Measurements from ENCODE around the gene ABCF1.
"Not testable (repeated sequence)": the region's sequence is repeated elsewhere in the genome, so short reads cannot be mapped to it uniquely, and the experiment has no call there.

ABCF1 gene

DNA sequence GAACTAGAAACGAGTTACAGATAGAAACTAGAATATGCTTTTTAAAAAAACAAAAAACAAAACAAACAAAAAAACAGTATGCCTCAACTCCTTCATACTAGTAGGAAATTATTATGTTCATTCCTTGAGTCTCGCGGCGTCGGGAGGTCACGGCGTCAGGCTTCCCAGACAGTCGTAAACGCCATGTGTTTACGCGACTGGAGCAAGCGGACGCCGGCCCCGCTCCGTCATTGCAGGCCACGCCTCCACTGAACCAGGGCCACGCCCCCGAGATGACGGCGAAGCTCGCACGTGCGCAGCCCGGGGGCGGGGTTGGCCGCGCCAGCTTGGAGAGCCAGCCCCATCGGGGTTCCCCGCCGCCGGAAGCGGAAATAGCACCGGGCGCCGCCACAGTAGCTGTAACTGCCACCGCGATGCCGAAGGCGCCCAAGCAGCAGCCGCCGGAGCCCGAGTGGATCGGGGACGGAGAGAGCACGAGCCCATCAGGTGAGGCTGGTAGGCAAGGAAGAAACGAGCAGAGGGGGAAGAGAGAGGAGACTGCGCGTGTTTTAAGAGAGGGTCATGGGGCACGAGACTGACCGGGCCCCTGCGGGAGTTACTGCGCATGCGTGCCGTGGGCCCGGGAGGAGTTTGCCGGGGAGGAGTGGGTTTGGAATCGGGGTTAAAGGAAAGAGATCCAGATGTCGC lies at the start of gene ABCF1:
TSS of gene ABCF1 (plus strand) at position 368 of the 687 bp plus-strand sequence. CDS start at position 414, 46 bp downstream.
- DNase-seq: peak; percentile 100

DNA sequence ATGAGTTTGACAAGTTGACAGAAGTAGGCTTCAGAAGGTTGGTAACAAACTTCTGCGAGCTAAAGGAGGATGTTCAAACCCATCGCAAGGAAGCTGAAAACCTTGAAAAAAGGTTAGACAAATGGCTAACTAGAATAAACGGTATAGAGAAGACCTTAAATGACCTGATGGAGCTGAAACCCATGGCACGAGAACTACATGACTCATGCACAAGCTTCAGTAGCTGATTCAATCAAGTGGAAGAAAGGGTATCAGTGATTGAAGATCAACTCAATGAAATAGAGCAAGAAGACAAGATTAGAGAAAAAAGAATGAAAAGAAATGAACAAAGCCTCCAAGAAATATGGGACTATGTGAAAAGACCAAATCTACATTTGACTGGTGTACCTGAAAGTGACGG lies 49.3 kb upstream of the ABCF1 start:
- not testable (repeated sequence) for DNase-seq

DNA sequence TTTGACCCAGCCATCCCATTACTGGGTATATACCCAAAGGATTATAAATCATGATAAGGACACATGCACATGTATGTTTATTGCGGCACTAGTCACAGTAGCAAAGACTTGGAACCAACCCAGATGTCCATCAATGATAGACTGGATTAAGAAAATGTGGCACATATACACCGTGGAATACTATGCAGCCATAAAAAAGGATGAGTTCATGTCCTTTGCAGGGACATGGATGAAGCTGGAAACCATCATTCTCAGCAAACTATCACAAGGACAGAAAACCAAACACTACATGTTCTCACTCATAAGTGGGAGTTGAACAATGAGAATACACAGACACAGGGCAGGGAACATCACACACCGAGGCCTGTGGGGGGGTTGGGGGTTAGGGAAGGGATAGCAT lies 44.8 kb upstream of the ABCF1 start:
- not testable (repeated sequence) for DNase-seq

DNA sequence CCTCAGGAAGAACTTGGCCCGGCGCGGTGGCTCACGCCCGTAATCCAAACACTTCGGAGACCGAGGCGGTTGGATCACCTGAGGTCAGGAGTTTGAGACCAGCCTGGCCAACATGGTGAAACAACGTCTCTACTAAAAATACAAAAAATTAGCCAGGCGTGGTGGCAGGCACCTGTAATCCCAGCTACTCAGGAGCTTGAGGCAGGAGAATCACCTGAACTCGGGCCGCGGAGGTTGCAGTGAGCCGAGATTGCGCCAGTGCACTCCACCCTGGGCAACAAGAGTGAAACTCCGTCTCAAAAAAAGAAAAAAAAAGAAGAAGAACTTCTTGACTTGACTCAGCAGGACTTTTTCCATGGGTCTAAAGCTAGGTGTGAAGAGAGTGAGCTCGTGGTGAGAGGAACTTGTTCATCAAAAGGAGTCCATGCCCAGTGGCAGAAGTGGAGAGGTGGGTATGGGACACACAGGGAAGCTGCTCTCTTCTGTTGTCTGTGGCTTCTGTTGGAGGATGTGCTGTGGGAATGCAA lies 41.8 kb upstream of the ABCF1 start:
- DNase-seq: peak; percentile 72

DNA sequence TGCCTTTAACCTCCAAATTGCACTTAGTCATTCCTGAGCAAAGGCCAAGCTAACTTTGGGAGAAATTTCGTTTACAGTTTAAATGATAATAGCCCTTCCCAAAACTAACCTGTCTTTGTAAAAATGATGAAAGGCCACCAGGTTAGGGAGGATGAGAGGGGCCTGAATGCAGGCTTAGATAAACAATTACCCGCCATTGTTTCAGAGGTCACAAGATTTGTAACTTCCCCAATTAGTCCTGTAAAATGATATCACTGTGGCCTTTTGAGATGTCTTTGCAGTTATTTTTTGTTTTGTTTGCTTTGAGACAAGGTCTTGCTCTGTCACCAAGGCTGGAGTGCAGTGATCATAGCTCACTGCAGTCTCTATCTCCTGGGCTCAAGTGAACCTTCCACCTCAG lies 41.2 kb upstream of the ABCF1 start:
- no peak for DNase-seq

DNA sequence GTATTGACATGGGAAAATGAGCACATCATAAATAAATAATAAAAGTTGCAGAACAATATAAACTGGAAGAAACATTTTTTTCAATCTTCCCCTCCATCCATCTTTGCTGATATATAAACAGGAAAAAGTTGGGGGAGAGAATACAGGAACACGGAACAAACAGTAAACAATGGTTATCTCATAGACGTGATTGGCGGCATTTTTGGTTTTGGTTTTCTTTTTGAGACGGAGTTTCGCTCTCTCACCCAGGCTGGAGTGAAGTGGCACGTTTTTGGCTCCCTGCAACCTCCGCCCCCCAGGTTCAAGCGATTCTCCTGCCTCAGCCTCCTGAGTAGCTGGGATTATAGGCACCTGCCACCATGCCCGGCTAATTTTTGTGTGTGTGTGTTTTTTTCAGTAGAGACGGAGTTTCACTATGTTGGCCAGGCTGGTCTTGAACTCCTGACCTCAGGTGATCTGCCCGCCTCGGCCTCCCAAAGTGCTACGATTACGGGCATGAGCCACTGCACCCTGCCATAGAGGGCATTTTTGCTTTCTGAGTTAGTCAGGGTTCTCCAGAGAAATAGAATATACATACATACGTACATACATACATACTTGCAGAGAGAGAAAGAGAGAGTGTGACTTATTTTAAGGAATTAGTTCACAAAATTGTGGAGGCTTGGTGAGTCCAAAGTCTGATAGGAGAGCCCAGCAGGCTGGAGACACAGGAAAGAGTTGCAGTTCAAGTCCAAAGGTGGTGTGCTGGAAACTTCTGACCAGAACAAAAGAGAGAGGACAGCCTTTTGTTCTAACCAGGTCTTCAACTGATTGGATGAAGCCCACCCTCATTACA lies 37.6 kb upstream of the ABCF1 start:
- no peak for DNase-seq

DNA sequence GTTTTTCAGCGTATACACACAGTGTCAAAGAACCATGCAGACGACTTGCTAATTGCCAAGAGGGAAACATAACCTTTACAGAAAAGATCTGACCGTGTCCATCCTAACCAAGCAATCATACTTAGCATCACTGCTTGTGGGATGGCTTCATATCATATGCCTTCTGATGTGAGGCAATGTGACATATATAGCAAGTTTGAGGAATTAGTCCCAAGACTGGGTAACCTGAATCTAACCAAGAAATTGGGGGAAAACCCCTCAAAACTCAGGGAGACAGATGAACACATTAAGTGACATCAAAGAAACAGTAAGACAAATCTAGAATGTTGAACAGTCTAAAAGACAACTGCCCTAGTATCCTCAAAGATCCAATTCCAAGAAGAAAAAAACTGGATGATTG lies 33.3 kb upstream of the ABCF1 start:
- no peak for DNase-seq

DNA sequence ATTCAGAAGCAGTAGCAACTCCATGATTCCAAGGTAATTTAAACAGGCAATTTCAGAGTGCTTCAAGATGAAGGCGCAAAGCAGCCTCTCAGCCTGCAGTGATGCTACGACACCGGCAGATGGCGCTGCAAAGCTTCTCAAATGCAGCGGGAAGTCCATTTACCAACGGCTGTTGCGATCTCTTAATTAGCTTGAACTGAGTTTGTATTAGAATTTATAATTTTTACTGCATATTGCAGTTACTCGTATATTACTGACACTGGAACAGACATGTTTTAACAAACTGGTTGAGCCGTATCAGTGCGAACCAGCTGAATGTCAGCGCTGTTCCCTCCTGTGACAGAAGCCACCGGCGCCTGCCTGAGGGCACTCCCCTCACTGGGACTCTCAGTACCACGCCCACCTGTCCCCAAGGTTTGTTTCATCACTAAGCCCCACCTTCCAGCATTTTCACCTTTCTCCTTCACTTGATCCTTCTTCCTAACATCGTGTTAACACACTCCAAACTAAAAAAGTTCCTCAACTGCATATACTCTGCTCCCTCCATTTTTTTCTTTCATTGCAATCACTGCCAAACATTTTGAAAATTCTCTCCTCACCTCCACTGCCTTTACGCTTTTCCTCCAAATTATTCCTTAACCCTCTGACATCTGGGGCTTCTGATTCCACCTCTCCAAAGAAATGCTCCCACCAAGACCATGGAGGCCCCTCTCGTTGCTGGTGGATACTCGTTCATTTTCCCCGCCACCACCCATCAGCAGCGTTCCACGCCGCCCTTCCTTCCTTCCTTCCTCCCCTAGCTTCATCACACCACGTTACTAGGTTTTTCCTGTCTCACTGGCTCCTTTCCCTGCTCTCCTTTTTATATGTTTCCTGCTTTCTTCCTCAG lies 29.5 kb upstream of the ABCF1 start:
- DNase-seq: peak; percentile 89

DNA sequence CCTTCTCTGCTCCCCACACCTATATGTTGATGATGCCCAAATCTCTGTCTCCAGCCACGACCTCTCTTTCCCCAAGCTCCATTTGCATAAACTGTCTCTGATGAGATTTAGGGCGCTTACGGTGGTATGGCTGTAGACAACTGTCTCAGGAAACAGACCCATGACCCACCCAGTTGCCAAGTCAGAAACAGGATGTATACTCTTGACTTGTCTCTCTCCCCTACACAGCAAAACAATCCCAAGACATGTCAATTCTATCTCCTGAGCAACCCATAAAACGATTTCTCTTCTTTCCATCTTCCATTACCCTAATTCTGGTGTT lies 28.9 kb upstream of the ABCF1 start:
- no peak for DNase-seq

DNA sequence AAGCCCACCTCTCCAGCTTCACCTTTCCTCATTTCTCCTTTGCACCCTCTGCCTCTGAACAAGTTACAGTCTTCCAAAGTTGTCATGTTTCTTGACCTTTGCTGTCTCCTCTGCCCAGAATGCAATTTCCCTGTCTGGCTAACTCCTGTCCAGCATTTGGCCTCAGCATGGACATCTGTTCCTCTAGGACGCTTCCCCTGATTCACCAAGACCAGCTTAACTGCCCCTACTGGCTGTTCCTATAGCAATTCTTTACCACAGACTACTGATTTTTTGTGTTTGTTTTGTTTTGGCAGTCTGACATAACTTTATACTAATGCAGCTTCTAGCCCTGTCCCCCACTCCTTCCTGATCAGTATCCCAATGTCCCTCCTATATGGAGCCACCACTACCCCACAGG lies 28.3 kb upstream of the ABCF1 start:
- no peak for DNase-seq

DNA sequence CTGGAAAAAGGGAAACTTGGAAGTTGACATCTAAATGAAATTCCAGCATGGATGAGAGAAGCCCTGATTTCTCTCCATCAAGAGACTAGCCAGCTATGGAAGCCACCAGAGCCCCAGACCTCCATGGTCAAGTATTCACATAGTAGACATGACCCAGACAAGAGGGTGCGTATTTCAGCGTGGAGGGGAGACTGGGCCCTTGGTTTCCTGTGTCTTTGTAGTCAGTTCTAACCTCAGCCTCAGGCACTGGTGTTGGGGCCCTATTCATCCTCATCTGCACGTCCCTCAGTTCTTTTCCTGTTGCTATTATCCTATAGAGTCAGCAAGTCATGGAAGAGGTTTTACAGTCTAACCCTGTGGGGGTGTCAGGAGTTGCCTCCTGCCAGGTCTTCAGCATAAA lies 27.4 kb upstream of the ABCF1 start:
- no peak for DNase-seq

DNA sequence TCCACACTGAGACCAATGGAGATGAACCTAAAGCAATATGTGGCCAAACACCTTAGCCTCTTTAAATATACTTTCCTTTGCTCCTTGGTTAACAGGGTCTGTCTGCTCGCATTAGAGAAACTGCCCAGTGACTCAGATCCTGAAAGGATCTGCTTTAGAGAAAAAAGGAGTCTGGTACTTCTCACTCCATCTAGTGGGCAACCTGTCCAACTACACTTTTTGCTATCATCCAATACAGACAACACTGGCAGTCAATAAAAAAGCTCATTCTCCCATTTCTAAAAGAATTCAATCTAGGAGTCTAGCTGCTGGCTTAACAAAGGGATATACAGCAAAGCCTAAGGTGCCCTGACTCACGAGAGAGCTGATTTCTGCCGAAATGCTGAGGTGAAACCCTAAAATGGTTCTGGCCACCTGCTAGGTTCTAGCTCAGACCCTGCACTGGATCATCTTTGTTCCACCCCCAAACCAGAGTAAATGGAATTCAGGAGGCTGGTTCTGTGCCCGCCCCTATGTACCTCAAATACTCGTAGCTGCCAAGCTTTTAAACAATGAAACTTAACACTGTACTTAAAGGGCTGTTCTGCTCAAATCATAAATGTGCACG lies 26.5 kb upstream of the ABCF1 start:
- peak; percentile 45 for DNase-seq

DNA sequence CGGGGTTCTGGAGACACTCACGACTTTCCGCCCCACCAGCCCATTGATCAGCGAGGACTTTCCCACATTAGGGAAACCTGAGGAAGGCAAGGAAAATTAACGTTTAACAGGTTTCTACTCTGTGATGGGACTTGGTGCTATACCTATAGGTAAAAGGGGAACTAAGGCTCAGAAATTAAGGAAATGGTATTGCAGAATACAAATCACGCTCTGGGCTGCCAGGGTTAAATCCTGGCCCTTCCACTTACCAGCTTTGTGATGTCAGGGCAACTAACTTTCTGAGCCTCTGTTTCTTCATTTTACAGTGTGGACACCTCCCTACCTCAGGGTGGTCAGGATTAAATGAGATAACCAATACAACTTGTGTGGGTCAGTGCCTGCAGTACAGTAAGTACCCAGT lies 23.8 kb upstream of the ABCF1 start:
- DNase-seq: no peak

DNA sequence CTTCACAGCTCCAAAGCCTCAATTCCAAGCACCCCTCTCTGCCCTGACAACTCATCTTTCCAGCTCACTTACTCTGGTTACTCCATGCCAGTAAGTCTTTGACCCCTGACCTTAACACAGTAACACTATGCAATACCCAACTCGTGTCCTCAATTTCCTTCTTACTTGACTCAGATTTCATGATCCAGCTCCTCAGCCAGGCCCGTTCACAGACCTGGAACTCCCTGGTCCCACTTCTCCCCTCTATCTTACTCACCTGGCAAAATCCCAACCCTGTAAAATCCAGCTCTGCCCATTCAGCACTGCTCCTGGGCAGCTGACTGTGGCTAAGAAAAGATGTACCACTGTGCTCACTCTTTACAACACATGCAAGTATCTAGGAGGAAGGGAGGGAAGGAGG lies 22.9 kb upstream of the ABCF1 start:
- DNase-seq: no peak

DNA sequence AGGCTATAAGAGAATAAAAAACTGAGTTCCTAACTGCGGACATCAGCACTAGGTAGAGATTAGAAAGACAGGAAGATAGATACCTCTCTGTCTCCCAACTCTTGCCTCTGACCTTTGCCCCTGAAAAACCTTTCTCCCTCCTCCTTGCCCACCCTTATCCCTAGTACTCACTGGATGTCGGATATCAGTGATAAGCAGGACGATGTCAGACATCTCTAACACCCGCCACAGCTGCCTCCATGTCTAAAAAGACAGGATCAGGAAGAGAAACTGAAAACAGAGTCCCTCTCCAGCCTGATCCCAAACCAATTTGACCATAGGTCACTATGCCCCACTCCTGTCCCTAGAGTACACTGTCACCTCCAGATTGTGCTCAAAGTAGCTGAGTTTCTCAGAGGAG lies 16.8 kb upstream of the ABCF1 start:
- DNase-seq: no peak

DNA sequence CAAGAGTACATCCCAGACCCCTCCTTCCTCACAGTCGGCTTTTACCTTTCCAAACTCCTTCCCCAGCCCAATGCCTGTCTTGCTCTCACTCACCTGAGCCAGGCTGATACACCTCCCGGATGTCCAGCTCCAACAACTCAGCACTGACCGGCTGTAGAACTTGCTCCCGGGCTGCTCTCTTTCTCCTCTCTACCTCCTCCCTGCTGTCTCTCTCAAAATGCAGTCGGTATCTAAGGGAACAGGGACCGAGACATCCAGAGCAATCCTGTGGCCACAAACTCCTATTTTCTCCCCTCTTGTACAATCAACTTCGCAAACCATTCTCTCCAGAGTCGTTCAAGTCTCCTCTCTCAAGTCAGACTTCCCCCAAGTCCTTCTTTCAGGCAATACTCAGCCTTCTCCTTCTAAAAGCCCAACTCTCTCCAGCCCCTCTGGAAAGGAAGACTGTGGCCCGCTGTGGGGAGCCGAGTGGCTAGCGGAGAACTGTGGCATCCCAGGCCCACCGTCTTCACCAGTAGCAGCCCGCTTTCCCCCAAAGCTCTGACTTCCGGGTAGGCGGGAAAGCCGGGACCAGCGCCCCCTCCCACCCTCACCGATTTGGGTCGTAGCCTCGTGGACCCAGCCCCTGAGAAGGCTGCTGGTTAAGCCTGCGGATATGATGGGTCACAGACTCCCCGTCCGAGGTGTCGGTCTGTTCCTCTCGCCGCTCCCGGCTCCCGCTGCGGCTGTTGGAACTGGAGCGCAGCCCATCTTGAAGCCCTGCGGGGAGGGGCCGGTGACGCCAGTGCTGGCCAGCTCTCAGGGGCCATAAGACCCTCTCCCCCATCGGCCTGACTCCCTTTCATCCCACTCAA lies 16.1 kb upstream of the ABCF1 start:
- DNase-seq: peak; percentile 65

DNA sequence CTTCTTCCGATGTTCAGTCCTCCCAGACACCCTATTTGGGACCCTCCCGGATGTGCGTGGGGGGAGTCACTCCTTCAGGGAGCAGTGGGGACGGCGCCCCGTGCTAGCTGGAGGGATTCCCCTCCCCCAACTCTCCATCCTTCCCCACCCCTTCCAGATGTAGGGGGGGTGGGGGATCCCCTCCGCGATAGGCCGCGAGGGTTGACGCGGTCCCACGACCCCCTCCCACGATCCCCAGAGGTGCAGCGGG lies 15.5 kb upstream of the ABCF1 start:
- no peak for DNase-seq

DNA sequence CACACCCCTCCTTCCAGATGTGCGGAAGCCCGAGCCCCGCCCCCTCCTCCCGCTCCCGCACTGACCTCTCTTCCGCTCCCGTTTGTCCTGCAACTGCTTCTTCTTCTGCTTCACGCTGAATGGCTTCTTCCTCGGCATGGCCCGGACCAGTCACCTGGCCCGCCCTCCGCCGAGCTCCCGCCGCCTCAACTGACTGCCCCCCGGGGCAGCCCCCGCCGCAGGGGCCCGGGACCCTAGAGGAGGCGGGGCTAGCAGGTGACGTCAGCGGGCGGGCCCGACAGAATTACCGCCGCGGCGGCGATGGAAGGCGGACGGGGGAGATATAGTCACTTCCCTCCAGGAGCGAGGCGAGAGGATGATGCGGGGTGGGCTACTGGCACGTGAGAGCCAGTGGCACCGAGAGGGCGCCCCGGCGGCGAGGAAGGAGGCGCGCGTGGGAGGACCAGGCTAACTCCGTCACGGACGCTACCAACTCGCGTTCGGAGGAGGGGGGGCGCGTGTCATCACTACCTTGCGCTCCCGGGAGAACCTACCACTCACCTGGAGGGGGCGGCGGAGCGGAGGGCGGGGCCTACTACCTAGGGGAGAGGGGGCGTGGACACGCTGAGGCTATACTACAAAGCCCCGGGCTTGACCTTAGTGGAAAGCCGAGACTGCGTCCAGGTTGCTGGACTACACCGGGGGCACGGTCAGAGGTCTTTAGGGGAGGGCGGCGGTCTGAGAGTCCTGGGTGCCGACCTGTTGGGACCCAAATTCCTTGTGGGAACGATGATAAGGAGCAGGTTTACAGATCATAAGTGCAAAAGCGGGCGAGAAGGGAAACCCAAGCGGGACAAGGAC lies 15.0 kb upstream of the ABCF1 start, which contains the start of gene GNL1:
TSS of gene GNL1 (minus strand) at position 424 of the 840 bp plus-strand sequence. CDS start at position 138, 286 bp downstream.
- peak; percentile 99 for DNase-seq

DNA sequence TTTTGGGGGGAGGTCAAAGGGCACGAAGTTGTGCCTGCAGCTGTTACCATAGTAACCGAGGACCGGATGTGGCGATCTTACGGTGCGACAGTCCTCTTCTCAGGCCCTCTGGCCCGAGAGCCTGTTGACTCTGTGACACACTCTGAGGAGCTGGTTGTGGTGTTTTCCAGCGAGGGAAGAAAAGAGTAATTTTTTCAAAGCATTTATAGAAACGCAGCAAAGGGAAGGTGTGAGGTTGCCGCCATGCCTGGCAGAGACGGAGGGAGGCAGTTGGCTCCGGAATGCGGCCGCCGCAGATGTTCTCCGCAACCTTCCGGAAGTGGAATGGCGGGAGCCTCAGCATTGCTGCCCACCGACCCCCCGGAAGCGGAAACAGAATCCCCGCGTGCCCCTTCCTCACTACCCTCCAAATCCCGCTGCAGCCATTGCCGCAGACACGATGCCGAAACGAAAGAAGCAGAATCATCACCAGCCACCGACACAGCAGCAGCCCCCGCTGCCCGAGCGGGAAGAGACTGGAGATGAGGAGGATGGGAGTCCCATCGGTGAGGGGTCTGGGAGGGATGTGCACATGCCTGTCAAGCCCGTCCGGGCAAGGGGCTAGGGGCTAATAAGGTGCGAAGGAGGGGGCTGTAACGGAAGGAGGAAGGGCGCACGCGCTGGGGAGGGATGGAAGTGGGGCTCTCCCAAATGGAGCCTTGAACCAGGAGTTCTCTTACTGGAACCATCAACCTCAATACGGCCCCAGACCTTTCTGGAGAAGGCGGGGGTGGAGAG lies 14.1 kb upstream of the ABCF1 start, which contains the start of gene PRR3:
TSS of gene PRR3 (plus strand) at position 390 of the 777 bp plus-strand sequence. CDS start at position 440, 50 bp downstream.
- peak; percentile 91 for DNase-seq

DNA sequence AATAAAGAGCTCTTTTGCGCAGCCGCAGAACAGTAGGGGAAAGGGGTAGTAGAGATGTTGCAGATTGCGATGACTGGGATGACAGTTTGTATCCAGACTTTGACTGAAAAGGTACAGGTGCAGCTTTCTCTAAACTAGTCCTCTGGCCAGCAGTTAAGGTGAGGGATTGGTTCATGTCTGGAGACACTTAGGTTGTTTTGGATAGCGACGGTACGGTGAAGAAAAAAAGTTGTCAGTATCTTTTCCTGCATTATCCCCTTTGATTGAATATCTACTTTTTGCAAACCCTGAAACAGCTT lies 13.6 kb upstream of the ABCF1 start:
- no peak for DNase-seq

Measured in activated CD8-positive, alpha-beta memory T cell treated with anti-CD3 and anti-CD28 coated beads, Interleukin-2, amount 50 U/mL, for 48 hours (primary cell).